Measurements from ENCODE around the gene ARHGAP8.

Gene ARHGAP8

DNA sequence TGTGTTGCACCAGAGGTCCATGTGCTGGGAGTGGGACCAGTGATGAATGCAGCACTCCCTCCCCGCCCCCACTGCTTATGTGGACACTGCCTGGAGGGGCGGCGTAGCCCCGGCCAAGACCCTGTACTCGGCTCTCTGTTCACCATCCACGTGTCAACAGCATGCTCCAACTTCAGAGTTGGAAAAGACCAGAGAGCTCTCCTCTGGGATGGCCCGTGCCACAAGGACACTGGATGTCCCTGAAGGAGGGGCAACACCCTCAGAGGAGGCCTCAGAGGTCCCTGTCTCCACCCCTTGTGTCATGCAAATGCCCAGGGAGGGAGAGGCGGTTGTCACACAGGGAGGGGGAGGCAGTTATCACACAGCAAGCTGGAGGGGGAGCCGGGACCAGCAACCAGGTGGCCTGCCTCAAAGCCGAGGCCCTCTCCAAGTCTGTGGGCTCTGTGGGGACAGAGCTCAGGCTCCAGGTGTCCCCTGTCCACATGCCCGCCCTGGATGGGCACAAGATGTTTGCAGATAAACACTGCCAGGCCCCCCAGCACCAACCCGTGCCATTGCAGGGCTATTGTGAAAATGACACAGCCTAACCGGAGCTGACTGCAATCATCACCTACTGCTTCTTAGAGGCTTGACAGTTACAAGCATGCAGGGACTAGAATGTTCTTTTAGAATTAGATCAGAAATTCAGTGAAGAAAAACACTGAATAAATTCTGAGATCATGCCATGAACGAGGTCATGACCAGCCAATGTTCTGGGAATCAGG is 136.3 kb downstream of the ARHGAP8 start:
- no peak for TF ChIP-seq MYC (IDR thresholded peaks at IDR 0.05; ENCODE audit: low read depth, low read length)
- TF ChIP-seq POLR2A (IDR thresholded peaks at IDR 0.05; ENCODE audit: extremely low read depth, insufficient read length): no peak
- TF ChIP-seq, protein P1, sequence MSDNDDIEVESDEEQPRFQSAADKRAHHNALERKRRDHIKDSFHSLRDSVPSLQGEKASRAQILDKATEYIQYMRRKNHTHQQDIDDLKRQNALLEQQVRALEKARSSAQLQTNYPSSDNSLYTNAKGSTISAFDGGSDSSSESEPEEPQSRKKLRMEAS (IDR thresholded peaks at IDR 0.05; ENCODE audit: low read depth, low read length): no peak
- no peak for TF ChIP-seq CTCF (IDR thresholded peaks at IDR 0.05; ENCODE audit: low read depth, low read length)
- H3K4me3 ChIP-seq (ENCODE audit: low read depth, low read length): no peak overlapping the region
- no peak for DNase-seq (ENCODE audit: low read depth)

DNA sequence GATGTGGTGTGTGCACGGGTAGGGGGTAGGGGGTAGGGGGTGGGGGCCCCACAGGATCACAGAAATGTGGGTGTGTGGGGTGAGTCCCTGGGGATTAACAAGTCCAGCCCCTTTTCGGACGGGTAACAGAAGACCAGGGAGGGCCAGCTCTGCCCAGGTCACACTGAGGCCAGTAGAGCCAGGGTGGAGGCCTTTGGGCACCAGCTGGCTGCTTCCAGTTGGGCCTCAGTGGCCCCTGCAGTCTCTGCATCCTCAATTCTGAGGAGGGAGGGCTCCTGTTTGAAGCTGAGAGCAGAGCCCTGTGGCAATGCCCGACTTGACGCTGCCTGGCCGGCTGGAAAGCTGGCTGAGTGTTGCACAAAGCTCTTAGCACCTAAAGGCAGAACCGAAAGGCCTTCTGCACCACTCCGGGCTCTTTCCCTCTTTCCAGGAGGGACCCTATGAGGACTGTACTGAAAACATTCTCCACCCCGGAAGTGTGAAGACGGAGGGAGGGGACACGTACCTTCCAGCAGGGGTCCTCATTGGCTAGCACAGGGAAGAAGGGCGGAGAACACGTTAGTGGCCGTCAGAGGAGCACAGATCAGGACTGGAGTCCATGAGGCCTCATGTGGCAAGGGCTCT is 137.0 kb downstream of the ARHGAP8 start:
- peak; percentile 19 for DNase-seq (ENCODE audit: low read depth)

GRCh38 chr22:44890416-44891292 is 138.3 kb downstream of the ARHGAP8 start:
- TF ChIP-seq, protein P1 (IDR thresholded peaks at IDR 0.05; ENCODE audit: low read depth, low read length): no peak
- no peak for TF ChIP-seq POLR2A (IDR thresholded peaks at IDR 0.05; ENCODE audit: extremely low read depth, insufficient read length)
- TF ChIP-seq MYC (IDR thresholded peaks at IDR 0.05; ENCODE audit: low read depth, low read length): no peak
- no peak for TF ChIP-seq CTCF (IDR thresholded peaks at IDR 0.05; ENCODE audit: low read depth, low read length)

More for the DNA sequence above, 137.0 kb downstream of the ARHGAP8 start:
- no peak overlapping the region for H3K4me3 ChIP-seq (ENCODE audit: low read depth, low read length)
- no peak for TF ChIP-seq CTCF (IDR thresholded peaks at IDR 0.05; ENCODE audit: low read depth, low read length)
- no peak for TF ChIP-seq MYC (IDR thresholded peaks at IDR 0.05; ENCODE audit: low read depth, low read length)
- TF ChIP-seq, protein P1 (IDR thresholded peaks at IDR 0.05; ENCODE audit: low read depth, low read length): no peak
- TF ChIP-seq POLR2A (IDR thresholded peaks at IDR 0.05; ENCODE audit: extremely low read depth, insufficient read length): no peak

GRCh38 chr22:44891293-44891747 is 138.9 kb downstream of the ARHGAP8 start:
- TF ChIP-seq, protein P1 (IDR thresholded peaks at IDR 0.05; ENCODE audit: low read depth, low read length): no peak
- TF ChIP-seq CTCF (IDR thresholded peaks at IDR 0.05; ENCODE audit: low read depth, low read length) (no peak), POLR2A (IDR thresholded peaks at IDR 0.05; ENCODE audit: extremely low read depth, insufficient read length) (no peak), MYC (IDR thresholded peaks at IDR 0.05; ENCODE audit: low read depth, low read length) (no peak)
- no peak overlapping the region for H3K4me3 ChIP-seq (ENCODE audit: low read depth, low read length)
- DNase-seq (ENCODE audit: low read depth): no peak

More at GRCh38 chr22:44890416-44891292, 138.3 kb downstream of the ARHGAP8 start:
- no peak for DNase-seq (ENCODE audit: low read depth)
- H3K4me3 ChIP-seq (ENCODE audit: low read depth, low read length): no peak overlapping the region

GRCh38 chr22:44891791-44892190 is 139.4 kb downstream of the ARHGAP8 start:
- DNase-seq (ENCODE audit: low read depth): no peak
- H3K4me3 ChIP-seq (ENCODE audit: low read depth, low read length): no peak overlapping the region
- no peak for TF ChIP-seq POLR2A (IDR thresholded peaks at IDR 0.05; ENCODE audit: extremely low read depth, insufficient read length)
- TF ChIP-seq CTCF (IDR thresholded peaks at IDR 0.05; ENCODE audit: low read depth, low read length): no peak
- TF ChIP-seq, protein P1 (IDR thresholded peaks at IDR 0.05; ENCODE audit: low read depth, low read length): no peak
- TF ChIP-seq MYC (IDR thresholded peaks at IDR 0.05; ENCODE audit: low read depth, low read length): no peak
